ENCODE data around the gene SLC35G4.

GRCh38 chr18:11607906-11608305 is 1.5 kb upstream of the SLC35G4 start:
- TF ChIP-seq POLR2A (IDR thresholded peaks at IDR 0.05) (no peak), CTCF (IDR thresholded peaks at IDR 0.05 in 4 of 5, conservative IDR thresholded peaks at IDR 0.05 in 1 of 5) (no peak)
